GM12878 (cell line): ENCODE results near the gene HSD17B14. TPM values are rescaled to one million over a fixed set of nuclear protein-coding genes. Genes with fewer than 3 reads are reported as not detected.

Experiments
- ATAC-seq: fragments of 200-7000 bp; cut with Tn5 transposase; 3 replicates; pipeline ENCODE4 v1.9.1; 2020; ENCODE audit warnings: mild to moderate bottlenecking, moderate library complexity
- BruUV-seq: library from RNA; stranded (reverse); fragments of 400-500 nt; replicated peaks from 2 replicates; lab custom pipeline; 2021; lab: Mats Ljungman, UMichigan
- CTCF ChIA-PET: fragments of 300-600 bp; sonication (Branson Sonifier 250); formaldehyde crosslinking; extraction: SDS; loops from one replicate; lab custom pipeline; 2021; ENCODE audit warnings: inconsistent platforms; lab: Yijun Ruan, JAX
- POLR2A ChIA-PET: fragments of 350-600 bp; formaldehyde crosslinking; extraction: SDS; loops from one replicate; lab custom pipeline; 2021; ENCODE audit warnings: inconsistent platforms; lab: Charles Lee
- RAD21 ChIA-PET: fragments of 300-600 bp; sonication (Branson Sonifier 250); formaldehyde crosslinking; loops from one replicate; lab custom pipeline; 2023; ENCODE audit warnings: antibody characterized with exemption; ENCODE audit not compliant: unreplicated experiment; lab: Charles Lee
- SMC1A ChIA-PET: fragments of 300-600 bp; sonication (Branson Sonifier 250); formaldehyde crosslinking; loops from one replicate; lab custom pipeline; 2023; ENCODE audit not compliant: unreplicated experiment, uncharacterized antibody; lab: Charles Lee
- DNase-seq: peaks from one replicate; pipeline ENCODE4 v3.0.0-alpha.2; 2011; ENCODE audit warnings: low read depth, low spot score
- FAIRE-seq: peaks from 3 replicates; lab custom pipeline; 2011; peaks lifted over from hg19 to GRCh38; lab: Jason Lieb, UNC
- H2AFZ ChIP-seq: 2 replicates; pipeline ENCODE4 v1.6.0; 2011; ENCODE audit warnings: low read depth, low read length, control low read depth; ENCODE audit not compliant: control insufficient read depth
- H3K27ac ChIP-seq: 2 replicates; pipeline ENCODE4 v1.5.1; 2011; ENCODE audit warnings: control low read depth; ENCODE audit not compliant: control insufficient read depth, insufficient read depth
- H3K27me3 ChIP-seq, 2 experiments: replicated peaks in 1 of 2; 2 replicates each; pipeline versions ENCODE4 v1.6.0 to v1.6.1; 2011; ENCODE audit warnings: low read length in 1 of 2; ENCODE audit not compliant: control insufficient read depth in 2 of 2, insufficient read depth in 2 of 2
- H3K36me3 ChIP-seq, 2 experiments: 2 replicates each; pipeline ENCODE4 v1.5.1; 2011; ENCODE audit warnings: low read length in 1 of 2; ENCODE audit not compliant: control insufficient read depth in 2 of 2, insufficient read depth in 2 of 2
- H3K4me1 ChIP-seq: 2 replicates; pipeline ENCODE4 v1.6.1; 2011; ENCODE audit warnings: mild to moderate bottlenecking, low read length, moderate library complexity, mixed read lengths; ENCODE audit not compliant: control insufficient read depth, insufficient read depth
- H3K4me2 ChIP-seq: 2 replicates; pipeline ENCODE4 v1.6.0; 2011; ENCODE audit warnings: control low read depth; ENCODE audit not compliant: control insufficient read depth, insufficient read depth
- H3K4me3 ChIP-seq: fragments of 200-600 bp; sonication (generic); 2 replicates; pipeline ENCODE4 v1.5.1; 2016
- H3K79me2 ChIP-seq: 2 replicates; pipeline ENCODE4 v1.6.0; 2011; ENCODE audit warnings: low read length; ENCODE audit not compliant: control insufficient read depth, insufficient read depth
- H3K9ac ChIP-seq: 2 replicates; pipeline ENCODE4 v1.8.0; 2011; ENCODE audit warnings: low read length, control low read depth, mixed read lengths; ENCODE audit not compliant: control insufficient read depth, insufficient read depth
- H3K9me3 ChIP-seq: replicated peaks from 3 replicates; pipeline ENCODE4 v1.5.1; 2011; ENCODE audit warnings: mild to moderate bottlenecking, low read length; ENCODE audit not compliant: control insufficient read depth, insufficient read depth
- H4K20me1 ChIP-seq: 2 replicates; pipeline ENCODE4 v1.6.0; 2011; ENCODE audit not compliant: control insufficient read depth, insufficient read depth
- CEBPZ ChIP-seq: fragments of 150-350 bp; IDR thresholded peaks from 2 replicates; pipeline ENCODE4 v1.6.1; 2016; ENCODE audit warnings: low read depth, low read length
- DPF2 ChIP-seq: fragments of 450-650 bp; IDR thresholded peaks from 2 replicates; pipeline ENCODE4 v1.6.1; 2017; ENCODE audit warnings: mild to moderate bottlenecking
- FOXK2 ChIP-seq: fragments of 450-650 bp; IDR thresholded peaks from 2 replicates; pipeline ENCODE4 v1.6.1; 2017; ENCODE audit warnings: mild to moderate bottlenecking, moderate library complexity
- GABPA ChIP-seq: IDR thresholded peaks from 2 replicates; pipeline ENCODE4 v1.6.1; 2014; ENCODE audit warnings: antibody characterized with exemption, low read depth, mild to moderate bottlenecking, inconsistent platforms
- HDAC6 ChIP-seq: fragments of 200-600 bp; sonication (generic); IDR thresholded peaks from one replicate; pipeline ENCODE4 v1.8.0; 2017; ENCODE audit warnings: antibody characterized with exemption; ENCODE audit not compliant: unreplicated experiment
- POLR2A ChIP-seq: IDR thresholded peaks from 2 replicates; pipeline ENCODE4 v1.6.1; 2011; ENCODE audit warnings: low read depth, mild to moderate bottlenecking, low read length
- RFX5 ChIP-seq: IDR thresholded peaks from 2 replicates; pipeline ENCODE4 v1.6.1; 2011; ENCODE audit warnings: low read depth, low read length, improper control_type of control experiment
- SIX5 ChIP-seq: IDR thresholded peaks from 2 replicates; pipeline ENCODE4 v1.6.1; 2011; ENCODE audit warnings: mild to moderate bottlenecking, low read depth, low read length, moderate library complexity; ENCODE audit not compliant: severe bottlenecking
- SRF ChIP-seq, 2 experiments: IDR thresholded peaks; 2 replicates each; pipeline ENCODE4 v1.6.1; 2011; ENCODE audit warnings: low read depth in 2 of 2, low read length in 2 of 2, mild to moderate bottlenecking in 1 of 2, moderate library complexity in 1 of 2
- TCF7 ChIP-seq: IDR thresholded peaks from 2 replicates; pipeline ENCODE4 v1.6.1; 2014; ENCODE audit warnings: antibody characterized with exemption, borderline replicate concordance
- USF2 ChIP-seq: IDR thresholded peaks from 2 replicates; pipeline ENCODE4 v1.6.1; 2011; ENCODE audit warnings: low read depth, low read length, improper control_type of control experiment, borderline replicate concordance
- ZBED1 ChIP-seq: IDR thresholded peaks from 2 replicates; pipeline ENCODE4 v1.6.1; 2016; ENCODE audit warnings: borderline replicate concordance
- ZNF24 ChIP-seq: fragments of 450-650 bp; IDR thresholded peaks from 2 replicates; pipeline ENCODE4 v1.6.1; 2017; ENCODE audit warnings: antibody characterized with exemption, mild to moderate bottlenecking
- ZNF384 ChIP-seq: IDR thresholded peaks from 2 replicates; pipeline ENCODE4 v1.6.1; 2012; ENCODE audit warnings: low read depth, mild to moderate bottlenecking, low read length, improper control_type of control experiment, borderline replicate concordance
- WGBS: methylation state at CpG from one replicate; pipeline ENCODE4 v1.1.6; 2016; ENCODE audit warnings: low lambda C conversion rate; ENCODE audit not compliant: insufficient replicate concordance, insufficient coverage; ENCODE audit errors: missing lambda C conversion rate; 5-methylcytosine and 5-hydroxymethylcytosine counted together
- in situ Hi-C: fragments of 300-500 bp; cut with MboI; formaldehyde crosslinking; loops from 9 replicates; pipeline ENCODE4 v1.14.3; 2018; ENCODE audit warnings: mixed read lengths
- intact Hi-C: fragments of 100-400 bp; cut with micrococcal nuclease; formaldehyde crosslinking; loops from one replicate; pipeline ENCODE4 v1.14.2; 2022; ENCODE audit not compliant: unreplicated experiment
- polyA plus RNA-seq, 11 experiments: library from polyadenylated mRNA; depleted of rRNA in 4 of 11; unstranded in 6 of 11; stranded (reverse) in 5 of 11; fragments of >200 nt; fragmentation: Nextera tagmentation in 4 of 11; fragmentation: Illumina TruSeq in 1 of 11; extraction: Ambion mirVana in 4 of 11; extraction: Trizol in 1 of 11; gene quantifications; 1 replicate in 1 of 11; 2 replicates in 10 of 11; pipeline versions ENCODE4 v1.2.1 to v1.2.3, GENCODE V29; 2011 to 2016; ENCODE audit warnings: inconsistent platforms in 2 of 11, missing spikeins in 2 of 11, low read depth in 1 of 11
- total RNA-seq, 4 experiments: library from RNA; depleted of rRNA in 3 of 4; stranded (reverse); fragments of >200 nt in 3 of 4; fragmentation: Illumina TruSeq in 1 of 4; extraction: Trizol in 1 of 4; gene quantifications; 2 replicates each; pipeline versions ENCODE4 v1.2.1 to v1.2.3, GENCODE V29; 2013 to 2021

Gene HSD17B14
- total and polyA plus RNA-seq, 10 of the 15 experiments (the other 5 are each of a cell fraction or from before 2014, with no cell fraction given): 0.21 to 4.1 (median 0.61) TPM

- ChIA-PET CTCF (interaction anchor here (1.1 to 15.6 kb wide), 11 partner anchors 9 to 196 kb away, joined by 3 to 520 read pairs (median 31); partner anchors contain the start of genes BAX, CA11, GYS1 and RUVBL2), POLR2A (interaction anchor here (0.6 to 2.4 kb wide), 4 partner anchors 46 to 150 kb away, joined by 3 to 7 read pairs (median 6); no protein-coding TSS in a partner anchor), RAD21 (interaction anchor here (1.9 to 4.9 kb wide), 8 partner anchors 29 to 196 kb away, joined by 5 to 72 read pairs (median 14); partner anchors contain the start of genes BCAT2, CA11 and PPP1R15A), SMC1A (interaction anchor here (0.6 to 4.9 kb wide), 6 partner anchors 46 to 196 kb away, joined by 3 to 41 read pairs (median 20); partner anchors contain the start of gene CA11)
- BruUV-seq: no TSS peak
- no peak for TF ChIP-seq ZBED1
- TF ChIP-seq POLR2A: no peak
- no peak for TF ChIP-seq GABPA
- no peak for TF ChIP-seq SIX5
- Histone ChIP-seq H4K20me1 (no peaks in the 10 kb centered on the region), H3K4me1 (peaks cover 12% of the 10 kb centered on the region), H3K27ac (no peak overlapping the region), H3K79me2 (no peaks in the 10 kb centered on the region), H3K9ac (no peak overlapping the region), H3K36me3 (no peaks in the 10 kb centered on the region), H3K4me3 (no peak overlapping the region), H3K4me2 (no peak overlapping the region), H3K27me3 (no peaks in the 10 kb centered on the region), H2AFZ (no peak overlapping the region), H3K9me3 (no peaks in the 10 kb centered on the region)
- in situ Hi-C loops: no loop called here
- DNase-seq (no peak), FAIRE-seq (no peak), ATAC-seq (no peak)
- intact Hi-C loops: no loop called here
- WGBS: 65% methylated on average over 12 of the region's 16 CpGs
Measured at GRCh38 chr19:48841047-48841446, 4.8 kb upstream of the HSD17B14 start.

- WGBS: 79% methylated on average over 5 of the region's 9 CpGs
- no peaks in the 10 kb centered on the region for H4K20me1 ChIP-seq
- ChIA-PET CTCF (interaction anchor here (0.7 to 15.6 kb wide), 9 partner anchors 28 to 162 kb away, joined by 3 to 520 read pairs (median 4); partner anchors contain the start of genes GYS1, PPP1R15A and RUVBL2), RAD21 (interaction anchor here (0.6 to 2.9 kb wide), 12 partner anchors 21 to 192 kb away, joined by 3 to 33 read pairs (median 6); partner anchors contain the start of genes BAX, BCAT2 and CA11), POLR2A (interaction anchor here (0.5 to 1.9 kb wide), 5 partner anchors 36 to 133 kb away, joined by 3 to 7 read pairs (median 5); partner anchors contain the start of gene PPP1R15A), SMC1A (interaction anchor here (0.9 to 3.0 kb wide), 9 partner anchors 22 to 133 kb away, joined by 3 to 33 read pairs (median 5); no protein-coding TSS in a partner anchor)
- no peaks in the 10 kb centered on the region for H3K9me3 ChIP-seq
- peak overlapping the region; percentile 69; the same call in 1 of the 2 replicates for H3K4me2 ChIP-seq
- H3K27ac ChIP-seq: no peak overlapping the region
- H2AFZ ChIP-seq: no peak overlapping the region
- ATAC-seq (no peak), DNase-seq (no peak), FAIRE-seq (no peak)
- in situ Hi-C loops: loop anchor here (5.0 kb wide), 2 partner anchors 40 to 190 kb away; partner anchors contain the start of gene CA11
- no peaks in the 10 kb centered on the region for H3K36me3 ChIP-seq
- intact Hi-C loops: loop anchor here (5.0 kb wide), 1 partner anchor 190 kb away; the partner anchor contains the start of gene CA11
- 0 out of 2 replicates have a peak overlapping the region, but pooled peaks have one; percentile 72 for H3K4me3 ChIP-seq
- no peaks in the 10 kb centered on the region for H3K79me2 ChIP-seq
- peaks cover 15% of the 10 kb centered on the region for H3K4me1 ChIP-seq
- no peaks in the 10 kb centered on the region for H3K27me3 ChIP-seq
- no TSS peak for BruUV-seq
- no peak overlapping the region for H3K9ac ChIP-seq
- TF ChIP-seq USF2 (no peak), CEBPZ (no peak), RFX5 (no peak), HDAC6 (no peak), FOXK2 (no peak), DPF2 (no peak), ZNF24 (no peak), SRF (IDR thresholded peaks at IDR 0.05; ENCODE audit: low read depth in 2 of 2, low read length in 2 of 2) (no peak), TCF7 (no peak), ZNF384 (no peak)
Measured at GRCh38 chr19:48837687-48838086, 1.4 kb upstream of the HSD17B14 start.
